ENCODE measurements around the gene TMEM183A. TPM values are rescaled to one million over a fixed set of nuclear protein-coding genes. Genes with fewer than 3 reads are reported as not detected.

Gene TMEM183A
- total and polyA plus RNA-seq, 2 experiments from 2014 or later = 65.2 to 78.8 TPM

- Histone ChIP-seq H3K27me3 (no peaks in the 10 kb centered on the region), H3K4me3 (no peak overlapping the region), H3K79me2 (no peaks in the 10 kb centered on the region), H3K36me3 (replicated peaks; ENCODE audit: insufficient read depth, low read depth) (no peaks in the 10 kb centered on the region), H4K20me1 (ENCODE audit: insufficient read depth, poor library complexity, severe bottlenecking) (no peaks in the 10 kb centered on the region), H3K9me3 (ENCODE audit: low read depth) (no peaks in the 10 kb centered on the region), H3K9me2 (replicated peaks; ENCODE audit: insufficient read depth) (no peaks in the 10 kb centered on the region), H2AFZ (no peak overlapping the region), H3K4me1 (ENCODE audit: insufficient read depth) (peaks cover 13% of the 10 kb centered on the region), H3K4me2 (no peak overlapping the region), H3K27ac (no peak overlapping the region)
- DNase-seq (ENCODE audit: low spot score) = no peak
- WGBS (ENCODE audit: low lambda C conversion rate, missing lambda C conversion rate) = 84% methylated on average over 5 of the region's 5 CpGs
- TF ChIP-seq EZH2phosphoT487 (IDR thresholded peaks at IDR 0.05; ENCODE audit: low read depth, severe bottlenecking, unreplicated experiment) = no peak
- TF ChIP-seq EZH2 (IDR thresholded peaks at IDR 0.05; ENCODE audit: borderline replicate concordance) = no peak
- no peak for TF ChIP-seq CTCF (IDR thresholded peaks at IDR 0.05; ENCODE audit: poor library complexity)
Observed at GRCh38 chr1:203054642-203055041, 47.5 kb downstream of the TMEM183A start.

- WGBS (ENCODE audit: low lambda C conversion rate, missing lambda C conversion rate) = 87% methylated on average over 24 of the region's 24 CpGs
- no peak overlapping the region for H3K4me3 ChIP-seq
Observed at GRCh38 chr1:203055161-203055799, 48.1 kb downstream of the TMEM183A start.

GRCh38 chr1:203056012-203056411, 48.8 kb downstream of the TMEM183A start:
- 94% methylated on average over 7 of the region's 7 CpGs for WGBS (ENCODE audit: low lambda C conversion rate, missing lambda C conversion rate)

More at GRCh38 chr1:203055161-203055799, 48.1 kb downstream of the TMEM183A start:
- Histone ChIP-seq H4K20me1 (ENCODE audit: insufficient read depth, poor library complexity, severe bottlenecking) (no peaks in the 10 kb centered on the region), H3K36me3 (replicated peaks; ENCODE audit: insufficient read depth, low read depth) (no peaks in the 10 kb centered on the region), H3K27ac (no peak overlapping the region), H3K9me3 (ENCODE audit: low read depth) (no peaks in the 10 kb centered on the region), H2AFZ (no peak overlapping the region), H3K4me2 (no peak overlapping the region), H3K79me2 (no peaks in the 10 kb centered on the region), H3K9me2 (replicated peaks; ENCODE audit: insufficient read depth) (no peaks in the 10 kb centered on the region), H3K27me3 (no peaks in the 10 kb centered on the region), H3K4me1 (ENCODE audit: insufficient read depth) (peaks cover 13% of the 10 kb centered on the region)
- TF ChIP-seq EZH2phosphoT487 (IDR thresholded peaks at IDR 0.05; ENCODE audit: low read depth, severe bottlenecking, unreplicated experiment) (no peak), EZH2 (IDR thresholded peaks at IDR 0.05; ENCODE audit: borderline replicate concordance) (no peak), CTCF (IDR thresholded peaks at IDR 0.05; ENCODE audit: poor library complexity) (no peak)
- no peak for DNase-seq (ENCODE audit: low spot score)

More at GRCh38 chr1:203056012-203056411, 48.8 kb downstream of the TMEM183A start:
- H4K20me1 ChIP-seq (ENCODE audit: insufficient read depth, poor library complexity, severe bottlenecking) = no peaks in the 10 kb centered on the region
- H3K9me2 ChIP-seq (replicated peaks; ENCODE audit: insufficient read depth) = no peaks in the 10 kb centered on the region
- H3K4me3 ChIP-seq = no peak overlapping the region
- no peak overlapping the region for H3K4me2 ChIP-seq
- DNase-seq (ENCODE audit: low spot score) = no peak
- H3K27me3 ChIP-seq = no peaks in the 10 kb centered on the region
- no peaks in the 10 kb centered on the region for H3K79me2 ChIP-seq
- H3K4me1 ChIP-seq (ENCODE audit: insufficient read depth) = peaks cover 13% of the 10 kb centered on the region
- no peak overlapping the region for H3K27ac ChIP-seq
- no peaks in the 10 kb centered on the region for H3K9me3 ChIP-seq (ENCODE audit: low read depth)
- no peaks in the 10 kb centered on the region for H3K36me3 ChIP-seq (replicated peaks; ENCODE audit: insufficient read depth, low read depth)
- no peak overlapping the region for H2AFZ ChIP-seq
- TF ChIP-seq CTCF (IDR thresholded peaks at IDR 0.05; ENCODE audit: poor library complexity) (no peak), EZH2phosphoT487 (IDR thresholded peaks at IDR 0.05; ENCODE audit: low read depth, severe bottlenecking, unreplicated experiment) (no peak), EZH2 (IDR thresholded peaks at IDR 0.05; ENCODE audit: borderline replicate concordance) (no peak)
